ENCODE results near the gene SGK1. TPM values are rescaled to one million over a fixed set of nuclear protein-coding genes. Genes with fewer than 3 reads are reported as not detected.
"Not testable (repeated sequence)": the region's sequence is repeated elsewhere in the genome, so short reads cannot be mapped to it uniquely, and the experiment has no call there.

Gene SGK1
- total RNA-seq, 1 donor from 2014 or later = 7.2 TPM

DNA sequence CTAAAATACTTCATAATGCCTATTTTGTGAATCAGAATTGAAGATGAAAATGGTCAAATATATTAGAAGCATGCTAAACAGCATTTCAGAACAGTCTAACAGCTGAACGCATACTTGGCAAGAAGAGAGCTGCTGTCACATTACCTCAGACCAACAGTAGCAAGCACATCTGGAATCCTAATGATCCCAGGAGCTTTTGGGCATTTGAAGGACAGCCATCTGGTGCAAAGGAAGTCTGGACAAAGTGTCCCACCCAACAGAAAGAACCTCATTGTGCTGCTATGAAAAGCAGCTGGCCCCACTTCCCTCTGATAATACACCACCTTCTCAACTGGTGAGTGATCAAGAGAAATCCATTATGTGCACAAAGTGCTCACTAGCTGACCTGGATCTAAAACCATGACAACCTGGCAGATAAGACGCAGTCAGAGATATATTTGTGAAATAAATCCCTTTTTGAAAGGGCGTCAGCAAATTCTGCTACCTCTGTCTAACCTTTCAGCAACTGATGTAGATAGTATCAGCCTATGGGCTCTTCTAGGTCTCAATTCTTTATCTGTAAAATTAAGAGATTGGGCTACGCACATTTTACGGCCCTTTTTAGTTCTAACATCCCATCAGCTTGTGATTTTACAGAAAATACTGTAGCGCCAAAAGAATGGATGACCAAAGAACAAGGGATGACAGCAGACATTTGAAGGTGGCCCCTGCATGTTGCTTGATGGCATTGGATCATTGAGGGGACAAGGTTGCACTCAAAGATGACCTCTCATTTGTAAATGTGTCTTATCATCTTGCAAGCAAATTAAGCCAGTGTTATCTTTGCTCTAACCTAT is 78.7 kb downstream of the SGK1 start:
- TF ChIP-seq, protein P1, sequence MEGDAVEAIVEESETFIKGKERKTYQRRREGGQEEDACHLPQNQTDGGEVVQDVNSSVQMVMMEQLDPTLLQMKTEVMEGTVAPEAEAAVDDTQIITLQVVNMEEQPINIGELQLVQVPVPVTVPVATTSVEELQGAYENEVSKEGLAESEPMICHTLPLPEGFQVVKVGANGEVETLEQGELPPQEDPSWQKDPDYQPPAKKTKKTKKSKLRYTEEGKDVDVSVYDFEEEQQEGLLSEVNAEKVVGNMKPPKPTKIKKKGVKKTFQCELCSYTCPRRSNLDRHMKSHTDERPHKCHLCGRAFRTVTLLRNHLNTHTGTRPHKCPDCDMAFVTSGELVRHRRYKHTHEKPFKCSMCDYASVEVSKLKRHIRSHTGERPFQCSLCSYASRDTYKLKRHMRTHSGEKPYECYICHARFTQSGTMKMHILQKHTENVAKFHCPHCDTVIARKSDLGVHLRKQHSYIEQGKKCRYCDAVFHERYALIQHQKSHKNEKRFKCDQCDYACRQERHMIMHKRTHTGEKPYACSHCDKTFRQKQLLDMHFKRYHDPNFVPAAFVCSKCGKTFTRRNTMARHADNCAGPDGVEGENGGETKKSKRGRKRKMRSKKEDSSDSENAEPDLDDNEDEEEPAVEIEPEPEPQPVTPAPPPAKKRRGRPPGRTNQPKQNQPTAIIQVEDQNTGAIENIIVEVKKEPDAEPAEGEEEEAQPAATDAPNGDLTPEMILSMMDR (IDR thresholded peaks at IDR 0.05; ENCODE audit: unreplicated experiment) = no peak
- H3K9me3 Mint-ChIP-seq (ENCODE audit: unreplicated experiment) = no peaks in the 10 kb centered on the region
- DNase-seq (ENCODE audit: low spot score) = no peak
- no peaks in the 10 kb centered on the region for H3K36me3 Mint-ChIP-seq (ENCODE audit: low read depth, unreplicated experiment)
- peaks cover 1% of the 10 kb centered on the region for H3K27me3 Mint-ChIP-seq (ENCODE audit: unreplicated experiment)
- H3K27ac Mint-ChIP-seq (ENCODE audit: unreplicated experiment) = peak overlapping the region; percentile 70
- no peak overlapping the region for H3K4me3 Mint-ChIP-seq (ENCODE audit: unreplicated experiment)
- no peaks in the 10 kb centered on the region for H3K4me1 Mint-ChIP-seq (ENCODE audit: unreplicated experiment)

DNA sequence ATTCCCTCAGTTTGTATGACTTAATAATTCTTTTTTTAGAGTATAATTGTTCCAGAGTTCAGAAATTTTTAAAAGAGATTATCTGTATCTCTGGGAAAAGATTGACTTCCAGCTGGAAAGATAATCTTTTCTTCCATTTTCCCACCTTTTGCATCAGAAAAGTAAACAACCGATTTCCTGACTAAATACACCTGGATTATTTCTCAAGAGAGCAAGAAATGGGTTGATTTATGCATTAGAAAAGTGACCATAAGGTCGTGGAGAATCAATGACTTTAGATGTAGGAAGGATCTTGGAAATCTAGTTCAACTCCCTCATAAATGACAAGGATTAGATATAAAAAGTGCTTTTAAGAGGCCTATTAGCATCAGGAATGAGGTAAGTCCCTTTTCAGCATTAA is 79.9 kb downstream of the SGK1 start:
- Mint-ChIP-seq H3K9me3 (ENCODE audit: unreplicated experiment) (no peaks in the 10 kb centered on the region), H3K36me3 (ENCODE audit: low read depth, unreplicated experiment) (no peaks in the 10 kb centered on the region), H3K4me1 (ENCODE audit: unreplicated experiment) (no peaks in the 10 kb centered on the region), H3K27ac (ENCODE audit: unreplicated experiment) (no peak overlapping the region), H3K4me3 (ENCODE audit: unreplicated experiment) (no peak overlapping the region), H3K27me3 (ENCODE audit: unreplicated experiment) (peaks cover 1% of the 10 kb centered on the region)
- TF ChIP-seq, protein P1 (IDR thresholded peaks at IDR 0.05; ENCODE audit: unreplicated experiment) = no peak
- no peak for DNase-seq (ENCODE audit: low spot score)

DNA sequence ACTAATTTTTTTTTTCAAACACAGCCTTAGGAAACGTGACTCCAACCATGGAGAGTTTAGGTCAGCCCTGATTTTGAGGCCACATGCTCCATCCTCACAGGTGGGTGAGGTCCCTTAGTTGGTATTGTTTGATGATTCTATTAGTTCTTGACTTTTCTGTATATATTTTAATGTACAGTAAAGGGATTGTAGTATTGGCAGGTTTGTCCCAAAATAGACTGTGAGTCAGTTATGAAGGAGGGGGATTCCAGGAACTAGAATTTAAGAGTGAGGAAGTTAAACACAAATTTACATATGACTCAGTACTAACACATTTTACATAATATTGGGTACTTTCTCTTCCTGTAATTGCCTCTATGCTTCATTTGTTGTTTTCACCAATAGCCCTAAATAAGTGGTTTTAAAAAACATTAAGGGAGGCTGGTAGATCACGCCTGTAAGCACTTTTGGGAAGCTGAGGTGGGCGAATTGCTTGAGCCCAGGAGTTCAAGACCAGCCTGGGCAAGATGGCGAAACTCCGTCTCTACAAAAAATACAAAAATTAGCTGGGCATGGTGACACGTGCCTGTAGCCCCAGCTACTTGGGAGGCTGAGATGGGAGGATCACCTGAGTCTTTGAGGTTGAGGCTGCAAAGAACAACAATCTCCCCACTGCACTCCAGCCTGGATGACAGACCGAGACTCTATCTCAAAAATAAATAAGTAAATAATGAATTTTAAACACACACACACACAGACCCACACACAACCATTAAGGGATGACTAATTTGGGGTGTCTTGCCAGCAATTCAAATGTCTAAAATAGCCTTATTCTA is 81.8 kb downstream of the SGK1 start:
- no peak overlapping the region for H3K4me3 Mint-ChIP-seq (ENCODE audit: unreplicated experiment)
- TF ChIP-seq, protein P1 (IDR thresholded peaks at IDR 0.05; ENCODE audit: unreplicated experiment) = no peak
- H3K36me3 Mint-ChIP-seq (ENCODE audit: low read depth, unreplicated experiment) = no peaks in the 10 kb centered on the region
- no peaks in the 10 kb centered on the region for H3K4me1 Mint-ChIP-seq (ENCODE audit: unreplicated experiment)
- no peaks in the 10 kb centered on the region for H3K9me3 Mint-ChIP-seq (ENCODE audit: unreplicated experiment)
- peaks cover 1% of the 10 kb centered on the region for H3K27me3 Mint-ChIP-seq (ENCODE audit: unreplicated experiment)
- DNase-seq (ENCODE audit: low spot score) = no peak
- no peak overlapping the region for H3K27ac Mint-ChIP-seq (ENCODE audit: unreplicated experiment)

DNA sequence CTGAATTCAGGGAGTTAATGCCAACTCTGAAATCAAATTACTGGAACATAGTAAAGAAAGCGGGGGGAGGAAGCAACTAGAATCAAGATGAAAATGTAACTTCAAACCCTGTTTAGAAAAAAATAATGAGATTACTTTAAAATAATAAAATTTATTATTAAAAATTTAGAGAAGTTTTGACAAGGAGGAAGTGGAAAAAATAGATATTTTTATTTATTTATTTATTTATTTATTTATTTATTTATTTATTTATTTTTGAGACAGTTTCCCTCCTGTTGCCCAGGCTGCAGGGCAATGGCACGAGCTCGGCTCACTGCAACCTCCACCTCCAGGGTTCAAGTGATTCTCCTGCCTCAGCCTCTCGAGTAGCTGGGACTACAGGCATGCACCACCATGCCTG is 82.6 kb downstream of the SGK1 start:
- not testable (repeated sequence) for H3K9me3 Mint-ChIP-seq (ENCODE audit: unreplicated experiment); H3K27ac Mint-ChIP-seq (ENCODE audit: unreplicated experiment); H3K27me3 Mint-ChIP-seq (ENCODE audit: unreplicated experiment); H3K4me1 Mint-ChIP-seq (ENCODE audit: unreplicated experiment); H3K36me3 Mint-ChIP-seq (ENCODE audit: low read depth, unreplicated experiment); DNase-seq (ENCODE audit: low spot score); H3K4me3 Mint-ChIP-seq (ENCODE audit: unreplicated experiment)

DNA sequence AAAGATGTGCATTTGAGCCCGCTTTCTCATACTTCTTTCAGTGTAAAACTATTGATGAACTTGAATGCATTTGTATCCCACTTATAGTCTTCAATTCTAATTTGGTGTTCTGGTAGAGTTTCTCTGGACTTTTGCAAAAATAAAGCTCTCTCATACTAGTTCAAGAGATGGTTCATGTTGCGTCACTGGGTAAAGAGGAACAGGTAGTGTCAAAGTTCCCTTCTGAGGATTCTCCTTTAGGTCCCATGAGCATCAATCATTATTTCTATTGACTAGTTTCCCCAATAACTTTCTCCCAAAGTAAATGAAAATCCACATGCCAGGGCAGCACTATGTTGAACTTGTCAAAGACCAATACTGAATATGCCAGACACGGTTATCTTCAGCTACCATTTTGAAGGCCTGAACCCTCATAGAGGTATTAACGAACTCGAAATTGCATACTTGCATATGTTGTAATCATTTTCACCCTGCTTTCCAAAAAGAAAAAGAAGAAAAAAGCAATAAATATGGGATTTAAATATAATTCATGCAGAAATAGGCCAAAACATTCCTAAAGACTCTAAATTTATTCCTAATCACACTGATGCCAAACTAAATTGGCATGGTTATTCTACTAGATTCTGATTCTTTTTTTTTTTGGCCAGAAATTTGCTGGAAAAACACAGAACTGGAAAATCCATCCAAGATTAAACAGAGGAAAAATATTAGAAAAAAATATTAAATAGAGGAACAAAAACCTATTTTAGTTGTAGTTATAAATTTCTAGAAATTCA is 84.5 kb downstream of the SGK1 start:
- no peaks in the 10 kb centered on the region for H3K36me3 Mint-ChIP-seq (ENCODE audit: low read depth, unreplicated experiment)
- no peak overlapping the region for H3K4me3 Mint-ChIP-seq (ENCODE audit: unreplicated experiment)
- H3K4me1 Mint-ChIP-seq (ENCODE audit: unreplicated experiment) = peaks cover 4% of the 10 kb centered on the region
- TF ChIP-seq, protein P1 (IDR thresholded peaks at IDR 0.05; ENCODE audit: unreplicated experiment) = no peak
- no peak overlapping the region for H3K27ac Mint-ChIP-seq (ENCODE audit: unreplicated experiment)
- no peaks in the 10 kb centered on the region for H3K27me3 Mint-ChIP-seq (ENCODE audit: unreplicated experiment)
- DNase-seq (ENCODE audit: low spot score) = no peak
- no peaks in the 10 kb centered on the region for H3K9me3 Mint-ChIP-seq (ENCODE audit: unreplicated experiment)
